ENCODE results near the gene STK32A. TPM values are rescaled to one million over a fixed set of nuclear protein-coding genes. Genes with fewer than 3 reads are reported as not detected.

STK32A gene
- polyA plus RNA-seq, 1 experiment: 1.2 TPM

- TF ChIP-seq, protein P1, sequence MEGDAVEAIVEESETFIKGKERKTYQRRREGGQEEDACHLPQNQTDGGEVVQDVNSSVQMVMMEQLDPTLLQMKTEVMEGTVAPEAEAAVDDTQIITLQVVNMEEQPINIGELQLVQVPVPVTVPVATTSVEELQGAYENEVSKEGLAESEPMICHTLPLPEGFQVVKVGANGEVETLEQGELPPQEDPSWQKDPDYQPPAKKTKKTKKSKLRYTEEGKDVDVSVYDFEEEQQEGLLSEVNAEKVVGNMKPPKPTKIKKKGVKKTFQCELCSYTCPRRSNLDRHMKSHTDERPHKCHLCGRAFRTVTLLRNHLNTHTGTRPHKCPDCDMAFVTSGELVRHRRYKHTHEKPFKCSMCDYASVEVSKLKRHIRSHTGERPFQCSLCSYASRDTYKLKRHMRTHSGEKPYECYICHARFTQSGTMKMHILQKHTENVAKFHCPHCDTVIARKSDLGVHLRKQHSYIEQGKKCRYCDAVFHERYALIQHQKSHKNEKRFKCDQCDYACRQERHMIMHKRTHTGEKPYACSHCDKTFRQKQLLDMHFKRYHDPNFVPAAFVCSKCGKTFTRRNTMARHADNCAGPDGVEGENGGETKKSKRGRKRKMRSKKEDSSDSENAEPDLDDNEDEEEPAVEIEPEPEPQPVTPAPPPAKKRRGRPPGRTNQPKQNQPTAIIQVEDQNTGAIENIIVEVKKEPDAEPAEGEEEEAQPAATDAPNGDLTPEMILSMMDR (IDR thresholded peaks at IDR 0.05; ENCODE audit: insufficient read depth, low read depth, low read length): no peak
- no peak for DNase-seq (ENCODE audit: low read depth)
- POLR2A ChIA-PET: no interaction called here
- CTCF ChIA-PET: interaction anchor here (0.6 kb wide), 1 partner anchor 138 kb away, joined by 3 read pairs; no protein-coding TSS in a partner anchor
- no peak overlapping the region for H3K4me3 ChIP-seq (ENCODE audit: low read depth, low read length)
- no peaks in the 10 kb centered on the region for H3K36me3 ChIP-seq (ENCODE audit: control insufficient read depth, insufficient read depth, low read length)
- no peaks in the 10 kb centered on the region for H3K27me3 ChIP-seq (ENCODE audit: control insufficient read depth, insufficient read depth, low read length)
Measured at GRCh38 chr5:147248561-147248960, 13.7 kb downstream of the STK32A start.

- DNase-seq (ENCODE audit: low read depth): no peak
- H3K4me3 ChIP-seq (ENCODE audit: low read depth, low read length): no peak overlapping the region
- POLR2A ChIA-PET: no interaction called here
- TF ChIP-seq, protein P1 (IDR thresholded peaks at IDR 0.05; ENCODE audit: insufficient read depth, low read depth, low read length): no peak
- CTCF ChIA-PET: no interaction called here
- H3K36me3 ChIP-seq (ENCODE audit: control insufficient read depth, insufficient read depth, low read length): no peaks in the 10 kb centered on the region
- no peaks in the 10 kb centered on the region for H3K27me3 ChIP-seq (ENCODE audit: control insufficient read depth, insufficient read depth, low read length)
Measured at GRCh38 chr5:147259837-147260236, 25.0 kb downstream of the STK32A start.

DNA sequence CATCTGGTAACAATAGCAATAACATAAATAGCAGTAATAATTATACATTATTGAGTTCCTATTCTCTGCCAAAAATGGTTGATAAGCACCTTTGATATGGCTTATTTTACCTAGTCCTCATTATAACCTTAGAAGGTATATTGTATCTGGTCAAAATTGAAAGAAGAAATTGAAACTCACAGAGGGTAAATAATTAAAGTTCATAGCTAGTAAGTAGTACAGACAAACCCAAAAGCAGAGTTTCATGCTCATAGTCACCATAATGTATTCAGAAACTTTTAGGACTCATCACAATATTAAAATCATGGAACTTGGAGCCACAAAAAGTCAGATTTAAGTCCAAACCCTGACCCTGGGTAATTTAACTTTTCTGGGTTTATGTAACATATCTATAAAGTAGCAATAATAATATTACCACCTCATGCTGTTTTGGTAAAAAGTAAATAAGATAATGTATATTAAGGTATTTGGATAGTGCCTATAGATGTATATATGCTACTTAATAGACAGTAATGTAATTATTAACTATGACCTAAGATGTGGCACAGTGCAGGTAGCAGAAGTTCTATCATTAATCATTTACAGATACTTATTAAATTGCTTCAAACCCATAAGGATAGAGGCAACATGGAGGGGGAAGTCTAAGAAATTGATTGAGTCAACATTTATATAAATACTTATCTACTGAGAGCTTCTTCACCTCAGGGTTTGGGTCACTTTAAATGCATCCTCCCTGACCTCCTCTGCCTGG, 32.4 kb downstream of the STK32A start:
- Histone ChIP-seq H3K4me3 (ENCODE audit: low read depth, low read length) (no peak overlapping the region), H3K36me3 (ENCODE audit: control insufficient read depth, insufficient read depth, low read length) (no peaks in the 10 kb centered on the region), H3K27me3 (ENCODE audit: control insufficient read depth, insufficient read depth, low read length) (no peaks in the 10 kb centered on the region)
- DNase-seq (ENCODE audit: low read depth): no peak
- POLR2A ChIA-PET: no interaction called here
- CTCF ChIA-PET: no interaction called here
- TF ChIP-seq, protein P1 (IDR thresholded peaks at IDR 0.05; ENCODE audit: insufficient read depth, low read depth, low read length): no peak

- Histone ChIP-seq H3K4me3 (ENCODE audit: low read depth, low read length) (no peak overlapping the region), H3K36me3 (ENCODE audit: control insufficient read depth, insufficient read depth, low read length) (no peaks in the 10 kb centered on the region), H3K27me3 (ENCODE audit: control insufficient read depth, insufficient read depth, low read length) (no peaks in the 10 kb centered on the region)
- CTCF ChIA-PET: no interaction called here
- TF ChIP-seq, protein P1 (IDR thresholded peaks at IDR 0.05; ENCODE audit: insufficient read depth, low read depth, low read length): no peak
- no peak for DNase-seq (ENCODE audit: low read depth)
- POLR2A ChIA-PET: interaction anchor here (0.6 kb wide), 1 partner anchor 304 kb away, joined by 4 read pairs; no protein-coding TSS in a partner anchor
Measured at GRCh38 chr5:147276497-147276896, 41.7 kb downstream of the STK32A start.

GRCh38 chr5:147286296-147286695, 51.5 kb downstream of the STK32A start:
- Histone ChIP-seq H3K36me3 (ENCODE audit: control insufficient read depth, insufficient read depth, low read length) (no peaks in the 10 kb centered on the region), H3K27me3 (ENCODE audit: control insufficient read depth, insufficient read depth, low read length) (peaks cover 2% of the 10 kb centered on the region; the same call in 1 of the 2 replicates), H3K4me3 (ENCODE audit: low read depth, low read length) (no peak overlapping the region)
- ChIA-PET CTCF (interaction anchor here (1.0 to 1.4 kb wide), 2 partner anchors 10 to 15 kb away, joined by 3 read pairs; no protein-coding TSS in a partner anchor), POLR2A (no interaction called here)
- no peak for DNase-seq (ENCODE audit: low read depth)
- TF ChIP-seq, protein P1 (IDR thresholded peaks at IDR 0.05; ENCODE audit: insufficient read depth, low read depth, low read length): no peak

Measured in BJ (cell line).